Erythroblast (primary cell): Measurements from ENCODE around the gene GPR68.

Experiments used
- GATA1 ChIP-seq: IDR thresholded peaks from 2 replicates; pipeline ENCODE4 v1.6.1; 2011; ENCODE audit warnings: low read depth, mild to moderate bottlenecking, control low read depth, low read length, moderate library complexity
- POLR2A ChIP-seq: IDR thresholded peaks from 2 replicates; pipeline ENCODE4 v1.6.1; 2011; ENCODE audit warnings: mild to moderate bottlenecking, low read length

- TF ChIP-seq POLR2A (no peak), GATA1 (no peak)
Measured at GRCh38 chr14:91252871-91253794, 8.6 kb upstream of the GPR68 start.
